Suppressor macrophage (primary cell): ENCODE data around the gene PCNP.
"Not testable (repeated sequence)": the region's sequence is repeated elsewhere in the genome, so short reads cannot be mapped to it uniquely, and the experiment has no call there.

Source experiments
- DNase-seq, 4 experiments: peaks; one replicate each; pipeline ENCODE4 v3.0.0-alpha.2; 2020 to 2022

The PCNP gene

DNA sequence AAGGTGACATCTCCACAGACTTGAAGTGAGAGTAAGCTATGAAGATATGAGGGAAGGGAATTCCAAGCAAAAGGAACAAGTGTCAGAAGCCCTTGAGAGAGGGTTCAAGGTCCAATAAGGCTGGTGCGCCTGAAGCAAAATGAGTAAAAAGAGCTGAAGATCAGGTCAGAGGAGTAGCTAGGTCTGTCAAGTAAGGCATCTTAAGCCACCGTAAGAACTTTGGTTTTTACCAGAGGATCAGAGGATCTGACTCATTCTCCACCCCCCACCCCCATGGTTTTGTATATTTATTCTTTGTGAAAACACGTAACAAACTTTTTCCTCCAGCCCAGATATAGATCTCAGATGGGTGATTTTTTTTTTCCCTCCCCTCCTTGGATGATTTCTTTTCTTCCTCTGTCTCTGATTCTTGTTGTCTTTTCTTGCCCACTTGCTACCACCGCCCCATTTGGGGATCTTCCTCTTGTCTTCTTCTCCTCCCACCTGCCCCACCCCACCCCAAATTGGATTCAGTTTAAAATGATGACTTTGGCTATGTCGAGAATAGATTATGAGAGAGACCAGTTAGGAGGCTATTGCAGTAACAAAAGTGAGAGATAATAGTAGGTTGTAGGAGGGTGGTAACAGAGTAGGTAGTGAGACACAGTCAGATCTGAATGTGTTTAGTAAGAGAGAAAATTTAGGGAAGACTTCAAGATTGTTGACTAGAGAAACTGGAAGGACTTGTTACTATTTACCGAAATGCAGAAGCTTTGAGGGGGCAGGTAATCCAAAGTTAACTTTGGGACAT, 6.3 kb upstream of the PCNP start:
- DNase-seq: no peak

DNA sequence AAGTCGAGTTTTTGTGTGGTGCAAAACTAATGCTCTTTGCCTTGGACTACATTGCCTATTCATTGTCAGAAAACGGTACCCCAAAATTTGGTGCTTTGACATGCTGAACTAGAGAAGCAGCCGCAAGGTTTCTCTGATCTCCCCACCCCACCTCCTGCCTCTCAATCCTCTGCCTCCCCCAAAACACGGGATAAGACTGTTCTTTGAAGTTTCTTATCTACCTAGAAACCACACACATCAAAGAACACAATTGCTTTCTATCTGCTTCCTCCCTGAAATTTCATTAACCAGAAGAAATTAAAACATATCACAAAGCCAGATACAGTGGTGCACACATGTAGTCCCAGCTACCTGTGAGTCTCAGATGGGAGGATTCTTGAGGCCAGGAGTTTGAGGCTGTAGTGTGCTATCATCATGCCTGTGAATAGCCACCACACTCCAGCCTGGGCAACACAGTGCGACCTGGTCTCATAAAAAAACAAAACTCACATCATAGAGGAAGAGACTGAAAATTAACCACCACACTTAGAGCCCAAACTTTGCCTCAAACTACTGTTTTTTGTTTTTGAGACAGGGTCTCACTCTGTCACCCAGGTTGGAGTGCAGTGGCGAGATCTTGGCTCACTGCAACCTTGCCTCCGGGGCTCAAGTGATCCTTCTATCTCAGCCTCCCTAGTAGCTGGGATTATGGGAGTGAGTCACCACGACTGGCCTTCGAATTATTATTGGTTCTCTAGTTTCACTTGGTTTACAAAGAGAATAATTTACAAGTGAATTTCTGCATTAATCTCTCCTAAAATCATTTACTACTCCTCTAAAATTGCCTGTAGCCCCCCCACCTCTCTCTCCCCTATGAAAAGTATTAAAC, 2.7 kb upstream of the PCNP start:
- DNase-seq: no peak

DNA sequence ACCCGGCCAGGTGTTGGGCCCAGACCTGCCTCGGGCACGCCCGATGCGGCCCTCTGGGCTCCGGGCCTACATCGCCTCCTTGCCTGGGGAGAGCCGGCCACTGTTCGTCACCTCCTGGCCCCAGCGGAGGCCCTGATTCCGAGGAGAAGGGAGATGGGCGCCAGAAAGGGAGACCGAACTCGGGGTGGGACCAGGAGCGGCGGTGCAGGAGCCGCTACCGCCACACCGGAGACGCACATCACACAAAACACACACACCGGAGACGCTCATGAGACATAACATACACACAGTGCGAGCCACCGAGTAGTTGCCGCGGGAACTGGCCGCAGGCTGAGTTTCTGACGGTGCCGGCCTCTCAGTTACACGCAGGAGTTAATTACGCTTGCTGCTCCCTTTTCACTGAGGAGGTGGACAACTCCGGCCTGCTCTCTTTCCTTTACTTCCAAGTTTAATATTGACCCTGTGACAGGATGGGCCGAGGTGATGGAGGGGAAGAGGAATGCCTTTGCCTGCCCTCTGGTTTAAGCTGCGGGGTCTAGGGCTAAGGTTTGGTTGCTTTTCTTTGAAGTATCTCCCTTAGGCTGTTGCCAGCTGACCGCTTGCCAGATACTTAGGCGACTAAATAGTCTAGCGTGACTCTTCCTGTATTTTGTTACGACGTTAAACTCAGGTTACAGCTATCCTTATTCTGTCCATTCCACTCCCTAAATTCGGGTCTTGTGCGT, 570 bp downstream of the PCNP start:
- DNase-seq: peak; percentile 34 to 52 (median 44)

GRCh38 chr3:101577286-101577685, 3.3 kb downstream of the PCNP start:
- no peak for DNase-seq

GRCh38 chr3:101588616-101589015, 14.6 kb downstream of the PCNP start:
- DNase-seq: no peak

DNA sequence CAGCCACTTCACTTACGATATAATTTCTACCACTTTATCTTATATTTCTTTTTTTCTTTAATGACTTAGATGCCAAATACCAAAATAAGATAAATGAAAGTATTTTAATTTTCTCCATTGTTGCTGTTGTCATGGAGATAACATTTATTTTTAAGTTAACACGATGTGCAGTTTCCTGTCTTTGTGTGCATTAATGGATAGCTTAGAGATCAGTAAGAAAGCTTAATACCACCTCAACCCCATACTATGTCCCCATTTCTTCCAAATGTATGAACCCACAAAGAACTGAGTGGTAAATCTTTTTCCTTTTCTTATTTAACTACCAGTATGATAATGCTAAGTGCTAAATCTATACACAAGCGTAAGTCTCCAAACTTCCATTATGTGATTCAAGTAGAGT, 17.1 kb downstream of the PCNP start:
- no peak for DNase-seq

- peak; percentile 1 to 48 (median 23) for DNase-seq
Observed at GRCh38 chr3:101602731-101603130, 28.8 kb downstream of the PCNP start.

- no peak for DNase-seq
Observed at GRCh38 chr3:101603184-101603583, 29.2 kb downstream of the PCNP start.

DNA sequence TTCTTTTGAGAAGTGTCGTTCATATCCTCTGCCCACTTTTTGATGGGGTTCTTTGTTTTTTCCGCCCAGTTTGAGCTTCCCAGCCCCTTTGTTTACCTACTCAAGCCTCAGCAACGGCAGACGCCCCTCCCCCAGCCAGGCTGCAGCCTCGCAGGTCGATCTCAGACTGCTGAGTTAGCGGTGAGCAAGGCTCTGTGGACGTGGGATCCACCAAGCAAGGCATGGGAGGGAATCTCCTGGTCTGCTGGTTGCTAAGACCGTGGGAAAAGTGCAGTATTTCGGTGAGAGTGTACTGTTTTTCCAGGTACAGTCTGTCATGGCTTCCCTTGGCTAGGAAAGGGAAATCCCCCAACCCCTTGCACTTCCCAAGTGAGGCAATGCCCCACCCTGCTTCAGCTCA, 31.4 kb downstream of the PCNP start:
- DNase-seq: not testable (repeated sequence)

- no peak for DNase-seq
Observed at GRCh38 chr3:101611023-101611422, 37.0 kb downstream of the PCNP start.

DNA sequence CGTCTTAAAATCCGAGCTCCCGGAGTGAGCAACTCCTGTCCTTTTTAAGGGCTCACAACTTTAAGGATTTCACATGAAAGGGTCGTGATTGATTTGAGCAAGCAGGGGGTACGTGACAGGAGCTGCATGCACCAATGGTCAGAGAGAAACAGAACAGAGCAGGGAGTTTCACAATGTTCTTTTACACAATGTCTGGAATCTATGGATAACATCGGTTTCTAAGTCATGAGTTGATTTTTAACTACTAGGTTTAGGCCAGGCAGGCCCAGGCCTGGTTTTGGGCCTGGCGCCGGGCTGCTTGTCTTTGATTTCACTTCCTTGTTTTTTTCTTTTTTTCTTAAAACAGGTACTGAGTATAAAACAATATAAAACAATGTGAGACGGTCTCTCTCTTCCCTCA, 39.0 kb downstream of the PCNP start:
- not testable (repeated sequence) for DNase-seq

- no peak for DNase-seq
Observed at GRCh38 chr3:101615525-101615924, 41.5 kb downstream of the PCNP start.

DNA sequence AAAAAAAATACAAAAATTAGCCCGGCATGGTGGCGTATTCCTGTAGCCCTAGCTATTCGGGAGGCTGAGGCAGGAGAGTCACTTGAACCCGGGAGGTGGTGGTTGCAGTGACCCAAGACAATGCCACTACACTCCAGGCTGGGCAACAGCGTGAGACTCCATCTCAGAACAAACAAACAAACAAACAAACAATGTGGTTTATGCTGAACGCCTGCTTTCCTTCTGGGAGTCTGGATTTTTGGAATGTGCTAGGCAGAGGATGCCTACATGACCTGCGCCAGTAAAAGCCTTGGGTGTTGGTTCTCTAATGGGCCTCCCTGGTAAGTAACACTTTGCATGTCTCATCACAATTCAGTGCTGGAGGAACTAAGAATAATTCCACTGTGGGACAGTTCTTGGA, 43.5 kb downstream of the PCNP start:
- no peak for DNase-seq

DNA sequence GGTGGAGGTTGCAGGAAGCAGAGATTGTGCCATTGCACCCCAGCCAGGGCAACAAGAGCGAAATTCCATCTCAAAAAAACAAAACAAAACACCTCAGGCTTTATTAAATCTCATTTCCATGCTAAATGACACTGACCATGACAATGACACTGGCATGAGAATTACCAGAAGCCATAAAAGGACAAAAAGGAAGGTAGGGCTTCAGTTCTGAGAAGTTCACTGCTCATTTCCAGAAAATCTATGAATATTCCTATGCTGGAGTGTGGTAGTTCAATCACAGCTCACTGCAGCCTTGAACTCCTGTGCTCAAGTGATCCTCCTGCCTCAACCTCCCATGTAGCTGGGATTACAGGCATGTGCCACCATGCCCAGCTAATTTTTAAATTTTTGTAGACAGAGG, 44.7 kb downstream of the PCNP start:
- DNase-seq: no peak

DNA sequence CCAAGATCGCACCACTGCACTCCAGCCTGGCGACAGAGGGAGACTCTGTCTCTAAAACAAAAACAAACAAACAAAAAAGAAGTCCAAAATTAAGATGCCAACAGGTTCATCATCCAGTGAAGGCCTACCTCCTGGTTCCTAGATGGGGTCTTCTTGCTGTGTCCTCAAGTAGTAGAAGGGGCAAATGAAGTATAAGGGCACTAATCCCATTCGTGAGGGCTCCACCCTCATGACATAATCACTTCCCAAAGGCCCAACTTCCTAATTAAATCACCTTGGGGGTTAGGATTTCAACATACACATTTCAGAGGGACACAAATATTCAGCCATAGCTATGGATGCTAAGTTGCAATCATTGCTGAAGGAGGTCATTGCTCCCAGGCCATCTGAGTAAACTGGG, 45.8 kb downstream of the PCNP start:
- DNase-seq: no peak

DNA sequence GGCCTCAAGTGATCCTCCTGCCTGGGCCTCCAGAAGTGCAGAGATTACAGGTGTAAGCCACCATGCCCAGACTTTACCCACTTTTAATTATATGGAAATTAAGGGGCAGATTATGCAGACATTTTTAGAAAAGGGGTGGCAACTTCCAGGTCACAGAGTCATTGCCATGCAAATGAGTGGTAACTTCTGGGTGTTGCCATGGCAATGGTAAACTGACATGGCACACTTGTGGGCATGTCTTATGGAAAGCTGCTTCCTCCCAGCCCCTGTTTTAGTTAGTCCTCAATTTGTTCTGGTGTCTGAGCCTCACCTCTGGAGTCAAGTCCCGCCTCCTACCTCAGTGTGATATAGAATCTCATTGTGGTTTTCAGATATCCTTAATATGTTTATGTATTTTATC, 49.7 kb downstream of the PCNP start:
- DNase-seq: no peak

DNA sequence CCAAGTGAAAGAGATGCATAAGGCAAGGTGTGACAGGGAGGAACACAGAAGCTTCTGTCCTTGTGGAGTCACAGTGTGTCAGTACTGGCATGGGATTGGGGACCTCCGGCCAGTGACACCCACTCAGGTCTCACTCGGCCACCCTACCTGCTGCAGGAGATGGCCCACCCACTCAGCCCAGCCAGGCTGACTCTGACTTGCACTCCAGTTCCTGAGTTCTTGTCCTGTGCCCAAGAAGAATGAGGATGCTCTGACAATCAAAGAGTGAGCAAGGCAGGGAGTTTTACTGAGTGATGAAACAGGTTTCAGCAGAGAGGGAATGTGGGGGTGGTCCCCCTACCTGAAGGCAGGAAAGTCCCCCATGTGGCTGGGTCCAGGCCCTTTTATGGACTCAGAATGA, 50.9 kb downstream of the PCNP start:
- no peak for DNase-seq

DNA sequence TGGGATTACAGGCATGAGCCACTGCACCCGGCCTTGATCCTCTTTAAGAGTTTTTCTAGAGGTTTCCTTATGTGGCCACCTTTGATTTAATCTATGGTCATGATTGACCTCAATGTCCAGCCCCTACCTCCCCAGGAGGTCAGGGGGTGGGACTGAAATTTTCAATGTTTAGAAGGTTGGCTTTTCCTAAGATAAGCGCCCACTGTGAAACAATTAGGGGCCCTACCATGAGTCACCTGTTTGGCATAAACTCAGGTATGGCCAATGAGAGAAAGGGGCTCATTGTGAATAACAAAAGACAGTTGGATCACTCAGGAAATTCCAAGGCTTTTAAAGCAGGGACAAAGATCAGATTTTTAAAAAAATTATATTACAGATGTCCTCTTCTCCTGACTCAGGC, 51.9 kb downstream of the PCNP start:
- no peak for DNase-seq

DNA sequence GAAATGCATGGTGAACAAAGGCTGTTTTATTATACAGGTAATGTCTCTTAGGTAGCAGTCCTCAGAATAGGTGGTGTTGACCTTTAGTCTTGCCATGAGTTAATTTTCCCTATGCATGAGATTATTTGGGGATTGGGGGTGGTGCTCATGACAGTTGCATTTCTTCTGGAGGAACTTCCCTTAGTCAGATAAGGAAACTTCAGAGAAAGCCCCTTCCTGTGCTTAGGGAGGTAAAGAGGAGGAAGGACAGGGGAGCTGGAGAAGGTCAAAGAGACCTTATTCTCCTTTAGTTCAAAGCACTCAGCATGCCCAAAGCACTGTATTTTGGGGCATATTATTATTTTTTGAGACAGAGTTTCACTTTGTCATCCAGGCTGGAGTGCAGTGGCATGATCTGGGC, 55.2 kb downstream of the PCNP start:
- no peak for DNase-seq

GRCh38 chr3:101631098-101631796, 57.3 kb downstream of the PCNP start:
- no peak for DNase-seq

DNA sequence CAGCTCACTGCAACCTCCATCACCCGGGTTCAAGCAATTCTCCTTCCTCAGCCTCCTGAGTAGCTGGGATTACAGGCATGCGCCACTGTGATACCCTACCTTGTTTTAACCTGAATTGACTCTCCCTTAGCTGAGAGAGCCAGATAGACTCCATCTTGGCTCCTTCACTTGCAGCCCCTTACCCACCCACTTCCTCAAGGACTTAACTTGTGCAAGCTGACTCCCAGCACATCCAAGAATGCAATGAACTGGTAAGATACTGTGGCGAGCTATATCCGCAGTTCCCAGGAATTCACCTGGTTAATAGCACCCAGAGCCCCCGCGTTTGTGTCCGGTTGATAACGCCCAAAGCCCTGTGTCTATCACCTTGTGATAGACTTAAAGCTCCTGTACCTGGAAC, 58.0 kb downstream of the PCNP start:
- DNase-seq: not testable (repeated sequence)

- no peak for DNase-seq
Observed at GRCh38 chr3:101632586-101632985, 58.6 kb downstream of the PCNP start.

GRCh38 chr3:101633186-101633585, 59.2 kb downstream of the PCNP start:
- no peak for DNase-seq
